HepG2 (cell line): Measurements from ENCODE around the gene SH3PXD2A. TPM values are rescaled to one million over a fixed set of nuclear protein-coding genes. Genes with fewer than 3 reads are reported as not detected.
A peak's percentile ranks its signal among the peaks of the same experiment; 100 is the strongest.

ENCODE experiments used
- ARNT2 ChIP-seq: sonication (generic); formaldehyde crosslinking; IDR thresholded peaks from 2 replicates; pipeline ENCODE4 v1.8.0; 2022; ENCODE audit warnings: mild to moderate bottlenecking, low read depth, missing genetic modification reagents, moderate library complexity
- HES4 ChIP-seq: sonication (generic); formaldehyde crosslinking; IDR thresholded peaks from 2 replicates; pipeline ENCODE4 v1.9.0; 2021; ENCODE audit warnings: mild to moderate bottlenecking, missing genetic modification reagents, borderline replicate concordance
- NFE2L1 ChIP-seq: sonication (generic); formaldehyde crosslinking; IDR thresholded peaks from 2 replicates; pipeline ENCODE4 v1.4.0; 2020; ENCODE audit warnings: missing genetic modification reagents, mild to moderate bottlenecking, borderline replicate concordance
- TGIF2 ChIP-seq: IDR thresholded peaks from 2 replicates; pipeline ENCODE4 v1.6.1; 2016; ENCODE audit warnings: control low read depth, missing compliant biosample characterization
- ZKSCAN1 ChIP-seq: fragments of 150-350 bp; IDR thresholded peaks from 2 replicates; pipeline ENCODE4 v1.6.1; 2014; ENCODE audit warnings: low read length
- ZNF124 ChIP-seq: sonication (generic); formaldehyde crosslinking; IDR thresholded peaks from 2 replicates; pipeline ENCODE4 v1.4.0; 2020; ENCODE audit warnings: missing genetic modification reagents
- ZNF24 ChIP-seq: fragments of 450-650 bp; IDR thresholded peaks from 2 replicates; pipeline ENCODE4 v1.6.1; 2017; ENCODE audit warnings: antibody characterized with exemption, mild to moderate bottlenecking
- ZNF383 ChIP-seq: sonication (generic); formaldehyde crosslinking; IDR thresholded peaks from 2 replicates; pipeline ENCODE4 v1.4.0; 2020; ENCODE audit warnings: missing genetic modification reagents, mild to moderate bottlenecking, borderline replicate concordance
- ZNF7 ChIP-seq: IDR thresholded peaks from 2 replicates; pipeline ENCODE4 v1.6.1; 2016; ENCODE audit warnings: missing biosample characterization, missing genetic modification reagents
- polyA plus RNA-seq, 8 experiments: library from polyadenylated mRNA; depleted of rRNA in 3 of 8; stranded (reverse) in 7 of 8; unstranded in 1 of 8; fragments of >200 nt; fragmentation: Illumina TruSeq in 4 of 8; extraction: Trizol in 4 of 8; gene quantifications; 2 replicates each; pipeline versions ENCODE4 v1.2.1 to v1.2.3, GENCODE V29; 2011 to 2016; ENCODE audit warnings: low read depth in 4 of 8, missing spikeins in 1 of 8, mixed read lengths in 1 of 8; ENCODE audit not compliant: insufficient read depth in 1 of 8
- total RNA-seq, 5 experiments: library from RNA; depleted of rRNA; stranded (reverse); fragments of >200 nt; fragmentation: Illumina TruSeq; extraction: Trizol; gene quantifications; 2 replicates each; pipeline ENCODE4 v1.2.3, GENCODE V29; 2016; ENCODE audit warnings: low read depth in 1 of 5
- TF ChIP-seq, protein P1 (sequence below): IDR thresholded peaks from 2 replicates; pipeline ENCODE4 v1.6.1; 2018; ENCODE audit warnings: missing genetic modification reagents, mild to moderate bottlenecking, missing compliant biosample characterization
- TF ChIP-seq, protein P2 (sequence below): sonication (generic); formaldehyde crosslinking; IDR thresholded peaks from 2 replicates; pipeline ENCODE4 v1.4.0; 2020; ENCODE audit warnings: missing genetic modification reagents
- TF ChIP-seq, protein P3 (sequence below): sonication (generic); formaldehyde crosslinking; IDR thresholded peaks from 2 replicates; pipeline ENCODE4 v1.5.1; 2020; ENCODE audit warnings: missing genetic modification reagents, mild to moderate bottlenecking, borderline replicate concordance
- TF ChIP-seq, protein P4 (sequence below): sonication (generic); formaldehyde crosslinking; conservative IDR thresholded peaks from 2 replicates; pipeline ENCODE4 v1.8.0; 2022; ENCODE audit warnings: low read depth, missing genetic modification reagents
- TF ChIP-seq, protein P5 (sequence below): sonication (generic); formaldehyde crosslinking; IDR thresholded peaks from 2 replicates; pipeline ENCODE4 v1.4.0; 2020; ENCODE audit warnings: missing genetic modification reagents, low read depth, mild to moderate bottlenecking, borderline replicate concordance
- TF ChIP-seq, protein P6 (sequence below): sonication (generic); formaldehyde crosslinking; IDR thresholded peaks from 2 replicates; pipeline ENCODE4 v1.5.1; 2020; ENCODE audit warnings: mild to moderate bottlenecking, missing genetic modification reagents, borderline replicate concordance
- TF ChIP-seq, protein P7 (sequence below): sonication (generic); formaldehyde crosslinking; IDR thresholded peaks from 2 replicates; pipeline ENCODE4 v1.8.0; 2022; ENCODE audit warnings: missing genetic modification reagents, low read depth, mild to moderate bottlenecking, borderline replicate concordance
- TF ChIP-seq, protein P8 (sequence below): sonication (generic); formaldehyde crosslinking; IDR thresholded peaks from 2 replicates; pipeline ENCODE4 v1.5.1; 2020; ENCODE audit warnings: mild to moderate bottlenecking, moderate library complexity, missing genetic modification reagents

Gene SH3PXD2A
- total and polyA plus RNA-seq, 2 of the 13 experiments (the other 11 are each of a cell fraction or from before 2014, with no cell fraction given) = 11.1 to 11.3 TPM

DNA sequence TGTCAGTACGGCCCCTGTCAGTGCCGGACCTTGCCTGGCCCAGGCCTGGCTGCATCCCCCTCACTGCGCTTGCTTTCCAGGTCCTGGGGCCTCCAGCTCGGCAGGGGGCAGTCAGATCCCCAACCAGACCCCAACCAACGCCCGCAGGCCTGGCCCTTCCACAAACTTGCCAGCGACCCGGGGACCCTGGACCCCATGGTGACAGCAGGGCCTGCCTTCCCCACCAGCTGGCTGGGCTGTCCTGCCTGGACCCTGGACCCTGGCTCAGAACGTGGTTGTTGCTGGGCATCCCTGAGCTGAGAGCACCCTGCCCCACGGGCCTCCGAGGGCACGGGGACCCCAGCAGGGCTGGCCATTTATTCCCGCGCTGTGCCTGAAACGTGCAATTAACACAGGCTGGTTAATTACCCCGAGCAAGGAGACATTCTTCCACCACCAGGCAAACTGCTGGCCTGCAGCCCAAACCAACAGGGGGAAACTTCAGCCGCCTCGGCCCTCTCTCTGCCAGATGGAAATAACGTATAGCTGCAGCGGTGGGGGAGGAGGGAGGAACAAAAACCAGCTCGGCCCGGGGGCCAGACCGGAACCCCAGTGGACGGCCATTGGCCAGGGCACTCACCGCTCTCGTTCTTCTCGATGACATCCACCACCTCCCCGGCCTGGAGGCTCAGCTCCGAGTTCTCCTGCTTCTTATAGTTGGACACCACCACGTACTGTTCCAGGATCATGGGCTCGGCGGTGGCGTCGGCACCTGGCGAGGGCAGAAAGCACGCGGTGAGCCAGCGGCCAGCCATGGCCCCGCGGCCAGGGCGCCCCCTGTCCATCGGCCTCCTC is 194.8 kb downstream of the SH3PXD2A start (continued):
- TF ChIP-seq, protein P1, sequence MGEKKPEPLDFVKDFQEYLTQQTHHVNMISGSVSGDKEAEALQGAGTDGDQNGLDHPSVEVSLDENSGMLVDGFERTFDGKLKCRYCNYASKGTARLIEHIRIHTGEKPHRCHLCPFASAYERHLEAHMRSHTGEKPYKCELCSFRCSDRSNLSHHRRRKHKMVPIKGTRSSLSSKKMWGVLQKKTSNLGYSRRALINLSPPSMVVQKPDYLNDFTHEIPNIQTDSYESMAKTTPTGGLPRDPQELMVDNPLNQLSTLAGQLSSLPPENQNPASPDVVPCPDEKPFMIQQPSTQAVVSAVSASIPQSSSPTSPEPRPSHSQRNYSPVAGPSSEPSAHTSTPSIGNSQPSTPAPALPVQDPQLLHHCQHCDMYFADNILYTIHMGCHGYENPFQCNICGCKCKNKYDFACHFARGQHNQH (CRISPR knock-in tag) = peak; percentile 30; the same call in 1 of the 2 replicates
- no peak for TF ChIP-seq HES4 (CRISPR knock-in tag)
- TF ChIP-seq, protein P2, sequence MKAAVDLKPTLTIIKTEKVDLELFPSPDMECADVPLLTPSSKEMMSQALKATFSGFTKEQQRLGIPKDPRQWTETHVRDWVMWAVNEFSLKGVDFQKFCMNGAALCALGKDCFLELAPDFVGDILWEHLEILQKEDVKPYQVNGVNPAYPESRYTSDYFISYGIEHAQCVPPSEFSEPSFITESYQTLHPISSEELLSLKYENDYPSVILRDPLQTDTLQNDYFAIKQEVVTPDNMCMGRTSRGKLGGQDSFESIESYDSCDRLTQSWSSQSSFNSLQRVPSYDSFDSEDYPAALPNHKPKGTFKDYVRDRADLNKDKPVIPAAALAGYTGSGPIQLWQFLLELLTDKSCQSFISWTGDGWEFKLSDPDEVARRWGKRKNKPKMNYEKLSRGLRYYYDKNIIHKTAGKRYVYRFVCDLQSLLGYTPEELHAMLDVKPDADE (CRISPR knock-in tag) = 0 out of 2 replicates have a peak, but pooled peaks have one; percentile 70
- TF ChIP-seq ARNT2 (CRISPR knock-in tag) = 0 out of 2 replicates have a peak, but pooled peaks have one; percentile 28
- TF ChIP-seq, protein P3, sequence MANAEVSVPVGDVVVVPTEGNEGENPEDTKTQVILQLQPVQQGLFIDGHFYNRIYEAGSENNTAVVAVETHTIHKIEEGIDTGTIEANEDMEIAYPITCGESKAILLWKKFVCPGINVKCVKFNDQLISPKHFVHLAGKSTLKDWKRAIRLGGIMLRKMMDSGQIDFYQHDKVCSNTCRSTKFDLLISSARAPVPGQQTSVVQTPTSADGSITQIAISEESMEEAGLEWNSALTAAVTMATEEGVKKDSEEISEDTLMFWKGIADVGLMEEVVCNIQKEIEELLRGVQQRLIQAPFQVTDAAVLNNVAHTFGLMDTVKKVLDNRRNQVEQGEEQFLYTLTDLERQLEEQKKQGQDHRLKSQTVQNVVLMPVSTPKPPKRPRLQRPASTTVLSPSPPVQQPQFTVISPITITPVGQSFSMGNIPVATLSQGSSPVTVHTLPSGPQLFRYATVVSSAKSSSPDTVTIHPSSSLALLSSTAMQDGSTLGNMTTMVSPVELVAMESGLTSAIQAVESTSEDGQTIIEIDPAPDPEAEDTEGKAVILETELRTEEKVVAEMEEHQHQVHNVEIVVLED (CRISPR knock-in tag) = peak; percentile 40; the same call in 1 of the 2 replicates
- TF ChIP-seq, protein P4, sequence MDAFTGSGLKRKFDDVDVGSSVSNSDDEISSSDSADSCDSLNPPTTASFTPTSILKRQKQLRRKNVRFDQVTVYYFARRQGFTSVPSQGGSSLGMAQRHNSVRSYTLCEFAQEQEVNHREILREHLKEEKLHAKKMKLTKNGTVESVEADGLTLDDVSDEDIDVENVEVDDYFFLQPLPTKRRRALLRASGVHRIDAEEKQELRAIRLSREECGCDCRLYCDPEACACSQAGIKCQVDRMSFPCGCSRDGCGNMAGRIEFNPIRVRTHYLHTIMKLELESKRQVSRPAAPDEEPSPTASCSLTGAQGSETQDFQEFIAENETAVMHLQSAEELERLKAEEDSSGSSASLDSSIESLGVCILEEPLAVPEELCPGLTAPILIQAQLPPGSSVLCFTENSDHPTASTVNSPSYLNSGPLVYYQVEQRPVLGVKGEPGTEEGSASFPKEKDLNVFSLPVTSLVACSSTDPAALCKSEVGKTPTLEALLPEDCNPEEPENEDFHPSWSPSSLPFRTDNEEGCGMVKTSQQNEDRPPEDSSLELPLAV (CRISPR knock-in tag) = no peak
- TF ChIP-seq, protein P5, sequence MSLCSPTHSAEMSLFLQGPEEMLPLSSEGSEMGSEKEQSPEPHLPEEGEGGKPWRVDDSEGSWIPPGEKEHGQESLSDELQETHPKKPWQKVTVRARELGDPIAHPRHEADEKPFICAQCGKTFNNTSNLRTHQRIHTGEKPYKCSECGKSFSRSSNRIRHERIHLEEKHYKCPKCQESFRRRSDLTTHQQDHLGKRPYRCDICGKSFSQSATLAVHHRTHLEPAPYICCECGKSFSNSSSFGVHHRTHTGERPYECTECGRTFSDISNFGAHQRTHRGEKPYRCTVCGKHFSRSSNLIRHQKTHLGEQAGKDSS = peak; percentile 49; the same call in 1 of the 2 replicates
- no peak for TF ChIP-seq NFE2L1
- TF ChIP-seq ZNF124 = no peak; the same call in 1 of the 2 replicates
- TF ChIP-seq, protein P6, sequence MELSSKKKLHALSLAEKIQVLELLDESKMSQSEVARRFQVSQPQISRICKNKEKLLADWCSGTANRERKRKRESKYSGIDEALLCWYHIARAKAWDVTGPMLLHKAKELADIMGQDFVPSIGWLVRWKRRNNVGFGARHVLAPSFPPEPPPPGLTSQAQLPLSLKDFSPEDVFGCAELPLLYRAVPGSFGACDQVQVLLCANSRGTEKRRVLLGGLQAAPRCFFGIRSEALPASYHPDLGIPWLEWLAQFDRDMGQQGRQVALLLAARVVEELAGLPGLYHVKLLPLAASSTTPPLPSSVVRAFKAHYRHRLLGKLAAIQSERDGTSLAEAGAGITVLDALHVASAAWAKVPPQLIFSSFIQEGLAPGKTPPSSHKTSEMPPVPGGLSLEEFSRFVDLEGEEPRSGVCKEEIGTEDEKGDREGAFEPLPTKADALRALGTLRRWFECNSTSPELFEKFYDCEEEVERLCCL (CRISPR knock-in tag) = no peak
- TF ChIP-seq TGIF2 = peak; percentile 87
- no peak for TF ChIP-seq ZNF383 (CRISPR knock-in tag)
- TF ChIP-seq ZNF24 = no peak
- TF ChIP-seq ZKSCAN1 = no peak
- TF ChIP-seq, protein P7, sequence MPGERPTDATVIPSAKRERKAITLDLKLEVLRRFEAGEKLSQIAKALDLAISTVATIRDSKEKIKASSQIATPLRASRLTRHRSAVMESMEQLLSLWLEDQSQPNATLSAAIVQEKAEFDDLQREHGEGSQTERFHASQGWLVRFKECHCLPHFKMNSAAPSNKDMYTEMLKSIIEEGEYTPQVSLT (CRISPR knock-in tag) = no peak
- 0 out of 2 replicates have a peak, but pooled peaks have one; percentile 10 for TF ChIP-seq ZNF7 (CRISPR knock-in tag)
- TF ChIP-seq, protein P8, sequence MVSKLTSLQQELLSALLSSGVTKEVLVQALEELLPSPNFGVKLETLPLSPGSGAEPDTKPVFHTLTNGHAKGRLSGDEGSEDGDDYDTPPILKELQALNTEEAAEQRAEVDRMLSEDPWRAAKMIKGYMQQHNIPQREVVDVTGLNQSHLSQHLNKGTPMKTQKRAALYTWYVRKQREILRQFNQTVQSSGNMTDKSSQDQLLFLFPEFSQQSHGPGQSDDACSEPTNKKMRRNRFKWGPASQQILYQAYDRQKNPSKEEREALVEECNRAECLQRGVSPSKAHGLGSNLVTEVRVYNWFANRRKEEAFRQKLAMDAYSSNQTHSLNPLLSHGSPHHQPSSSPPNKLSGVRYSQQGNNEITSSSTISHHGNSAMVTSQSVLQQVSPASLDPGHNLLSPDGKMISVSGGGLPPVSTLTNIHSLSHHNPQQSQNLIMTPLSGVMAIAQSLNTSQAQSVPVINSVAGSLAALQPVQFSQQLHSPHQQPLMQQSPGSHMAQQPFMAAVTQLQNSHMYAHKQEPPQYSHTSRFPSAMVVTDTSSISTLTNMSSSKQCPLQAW (CRISPR knock-in tag) = peak; percentile 38; the same call in 1 of the 2 replicates
